DMS 273 (cell line): ENCODE data around the gene PLD1.
A peak's percentile ranks its signal among the peaks of the same experiment; 100 is the strongest.

Experiments used
- DNase-seq: peaks from one replicate; lab custom pipeline; 2025; ENCODE audit not compliant: unreplicated experiment; lab: John Stamatoyannopoulos, UW

PLD1 gene

DNA sequence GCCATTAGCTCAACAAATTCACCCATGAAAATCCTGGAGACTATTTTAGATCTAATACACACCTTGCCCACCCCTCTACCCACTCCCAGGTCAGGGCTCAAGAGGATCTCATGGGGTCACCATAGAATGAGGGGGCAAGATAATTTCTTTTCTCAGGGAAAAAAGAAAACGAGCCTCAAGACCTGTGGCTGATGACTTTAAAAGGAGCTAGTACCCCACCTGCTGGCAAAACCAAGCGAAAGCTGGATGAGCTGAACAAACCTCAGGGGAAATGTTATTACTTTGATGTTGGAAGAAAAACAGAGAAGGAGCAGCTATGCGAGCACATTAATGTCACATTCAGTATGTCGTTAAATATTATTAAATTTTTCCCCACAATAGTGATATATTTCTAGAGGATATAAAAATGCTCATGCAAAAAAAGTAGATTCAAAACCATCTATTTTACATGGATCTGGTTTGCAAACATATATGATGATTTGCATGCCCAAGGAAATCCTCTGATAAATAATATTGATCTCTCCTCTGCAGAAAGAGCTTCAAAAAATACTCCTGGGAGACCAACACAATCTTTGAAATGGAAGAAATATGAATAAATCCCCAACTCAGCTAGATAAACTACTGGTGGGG, 37.7 kb downstream of the PLD1 start:
- DNase-seq = peak; percentile 90

DNA sequence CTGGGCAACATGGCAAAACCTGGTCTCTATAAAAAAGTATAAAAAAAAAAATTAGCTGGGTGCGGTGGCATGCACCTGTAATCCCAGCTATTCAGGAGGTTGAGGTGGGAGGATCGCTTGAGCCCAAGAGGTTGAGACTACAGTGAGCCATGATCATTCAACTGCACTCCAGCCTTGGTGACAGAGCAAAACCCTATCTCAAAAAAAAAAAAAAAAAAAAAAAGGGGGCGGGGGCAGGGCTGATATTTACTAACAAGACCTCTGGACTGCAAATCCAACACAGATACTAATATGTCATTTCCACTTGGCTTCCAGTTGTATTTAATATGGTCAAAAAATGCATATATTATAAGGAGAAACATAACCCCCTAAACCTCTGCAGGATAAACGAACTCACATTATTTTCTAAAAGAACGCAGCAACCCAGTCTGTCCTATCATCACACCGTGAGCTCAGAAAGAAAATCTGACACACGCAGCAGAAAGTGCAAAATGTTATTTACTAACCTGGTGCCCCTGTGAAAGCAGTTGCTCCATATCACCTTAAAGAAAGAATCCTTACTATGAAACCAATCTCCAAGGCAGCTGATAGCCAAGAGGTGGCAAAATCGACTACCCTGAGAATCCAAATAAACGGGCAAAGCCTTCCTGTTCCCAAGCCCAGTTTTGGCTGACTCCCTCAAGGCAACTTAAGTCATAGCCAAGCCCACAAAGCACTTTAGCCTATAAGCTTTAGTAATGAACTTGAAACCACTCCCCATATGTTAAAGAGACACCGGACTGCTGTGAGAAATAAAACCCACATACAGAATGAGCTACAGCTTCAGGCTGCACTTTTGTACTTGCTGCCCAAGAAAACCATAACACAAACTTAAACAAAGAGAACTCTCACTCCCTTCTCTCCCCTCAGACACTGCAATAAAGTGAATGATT, 39.3 kb downstream of the PLD1 start:
- peak; percentile 91 for DNase-seq

DNA sequence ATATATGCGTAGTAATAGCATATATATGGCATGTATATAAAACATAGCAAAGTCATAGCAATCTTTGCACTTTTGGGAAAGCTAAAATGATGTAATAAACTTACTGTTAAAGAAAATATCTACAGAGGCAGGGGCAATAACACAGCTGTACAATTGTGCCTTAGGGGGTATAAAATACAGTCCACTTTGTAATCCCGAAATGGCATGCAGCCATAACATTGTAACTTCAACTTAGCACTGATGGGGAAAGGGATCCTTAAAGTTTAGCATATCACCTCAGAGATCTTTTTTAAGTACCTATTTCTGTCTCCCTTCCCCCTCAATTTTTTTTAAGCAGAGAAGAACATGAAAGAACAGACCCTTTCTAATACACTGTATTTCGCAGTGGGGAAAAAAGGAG, 40.8 kb downstream of the PLD1 start:
- no peak for DNase-seq

DNA sequence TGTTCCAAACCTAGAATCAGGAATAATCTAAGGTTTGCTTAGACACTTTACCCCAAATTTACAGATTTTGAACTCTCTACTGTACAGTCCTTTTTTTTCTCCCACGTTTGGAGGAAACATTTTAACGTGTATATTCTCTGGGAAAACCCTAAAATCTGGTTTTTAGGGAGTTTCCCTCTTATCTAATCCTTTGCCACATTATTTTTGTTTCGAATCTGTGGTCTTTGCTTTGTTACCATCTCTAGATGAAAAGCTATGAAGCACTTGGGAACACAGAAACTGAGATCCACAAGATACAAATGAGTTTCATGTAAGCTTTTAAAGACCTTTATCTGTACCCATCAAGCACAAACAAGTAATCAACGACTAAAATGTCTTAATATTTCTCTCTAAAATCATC, 41.3 kb downstream of the PLD1 start:
- DNase-seq = no peak

DNA sequence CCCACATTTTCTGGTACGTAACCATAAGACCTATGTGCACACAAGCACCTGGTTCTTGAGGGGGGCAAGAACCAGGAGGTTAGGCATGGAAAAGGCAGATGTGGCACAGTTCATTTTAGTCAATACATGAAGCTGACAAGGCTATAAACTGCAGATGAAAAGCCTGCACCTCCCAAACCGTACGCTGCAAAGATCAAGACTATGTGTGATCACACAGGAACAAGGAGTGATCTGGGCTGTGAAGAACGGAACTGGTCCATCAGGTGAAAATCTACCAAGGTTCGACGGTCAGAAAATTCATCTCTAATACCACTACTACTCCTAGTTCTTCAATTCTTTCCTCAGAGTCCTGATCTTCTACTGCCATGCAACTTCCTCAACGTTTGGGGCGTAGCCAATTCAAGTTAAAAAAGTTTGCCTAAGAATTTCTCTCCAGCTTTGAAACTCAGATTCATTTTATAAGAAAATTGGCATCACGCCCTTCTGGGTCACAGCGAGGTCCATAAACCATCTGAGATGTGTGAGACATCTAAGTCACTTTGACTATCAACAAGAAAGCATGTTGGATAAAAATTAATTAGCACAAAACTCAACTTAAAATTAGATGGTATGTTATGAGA, 41.9 kb downstream of the PLD1 start:
- no peak for DNase-seq

DNA sequence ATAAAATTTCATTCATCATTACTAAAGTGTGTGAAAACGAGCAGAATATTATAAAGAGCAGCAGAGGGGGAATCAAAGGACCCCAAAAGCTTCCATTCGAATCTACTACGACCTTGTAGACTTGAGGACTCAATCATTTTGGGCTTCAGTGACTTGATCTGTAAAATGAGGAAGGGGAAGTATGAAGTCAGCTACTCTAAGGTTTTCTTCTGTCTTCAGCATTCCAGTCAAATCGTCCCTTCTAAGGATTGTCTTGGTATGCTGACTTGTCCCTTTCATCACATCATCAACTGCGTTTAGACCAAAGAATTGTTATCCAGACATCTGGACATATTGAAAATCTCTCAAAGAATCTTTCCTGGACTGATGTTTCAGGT, 44.8 kb downstream of the PLD1 start:
- no peak for DNase-seq

DNA sequence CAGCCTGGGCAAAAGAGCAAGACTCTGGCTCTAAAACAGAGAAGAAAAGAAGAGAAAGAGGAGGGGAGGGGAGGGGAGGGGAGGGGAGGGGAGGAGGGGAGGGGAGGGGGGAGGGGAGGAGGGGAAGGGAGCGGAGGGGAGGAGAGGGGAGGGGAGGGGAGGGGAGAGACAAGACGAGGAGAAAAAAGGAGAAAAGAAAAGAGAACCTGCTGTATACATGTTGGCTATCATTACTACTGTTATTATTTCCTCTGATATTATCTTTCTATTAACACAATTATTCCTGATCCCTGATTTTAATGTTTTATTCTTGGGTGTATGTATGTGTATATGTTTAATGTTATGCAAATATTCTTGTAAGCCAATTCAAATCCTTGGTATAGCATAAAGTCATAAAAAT, 46.9 kb downstream of the PLD1 start:
- DNase-seq = no peak

DNA sequence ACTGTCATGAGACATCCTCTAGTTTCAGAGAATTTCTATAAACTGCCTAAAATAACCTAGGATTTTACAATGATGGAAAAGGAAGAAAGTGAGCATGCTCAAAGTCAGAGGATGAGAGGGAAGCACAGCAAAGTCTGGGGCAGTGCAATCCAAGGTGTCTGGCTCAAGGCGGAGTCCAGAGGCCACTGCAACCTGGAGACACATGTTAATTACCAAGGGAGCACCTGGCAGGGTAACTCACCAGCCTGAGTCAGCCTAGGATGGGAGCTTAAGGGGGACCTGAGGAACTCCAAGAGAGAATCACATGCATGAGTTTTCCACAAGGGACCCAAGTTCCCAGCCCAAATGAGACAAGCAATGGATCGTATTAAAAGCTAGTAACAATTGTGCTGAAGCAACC, 49.8 kb downstream of the PLD1 start:
- no peak for DNase-seq

DNA sequence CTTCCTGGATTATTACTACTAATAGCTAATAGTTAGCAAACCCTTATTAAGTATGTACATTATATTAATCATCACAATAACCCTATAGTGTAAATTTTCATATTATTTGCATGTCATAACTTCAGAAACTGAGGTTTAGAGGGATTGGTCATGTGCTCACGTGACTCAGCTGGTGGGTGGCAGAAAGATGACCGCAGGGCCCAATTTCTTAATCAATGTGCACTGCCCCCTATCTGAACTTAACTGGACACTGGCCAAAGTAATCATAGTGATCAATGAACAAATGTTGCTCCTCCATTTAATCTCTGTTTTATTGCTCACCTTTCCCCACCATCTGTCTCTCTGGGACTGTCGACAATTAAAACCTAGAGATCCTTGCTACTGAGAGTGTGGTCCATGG, 52.2 kb downstream of the PLD1 start:
- DNase-seq = no peak

DNA sequence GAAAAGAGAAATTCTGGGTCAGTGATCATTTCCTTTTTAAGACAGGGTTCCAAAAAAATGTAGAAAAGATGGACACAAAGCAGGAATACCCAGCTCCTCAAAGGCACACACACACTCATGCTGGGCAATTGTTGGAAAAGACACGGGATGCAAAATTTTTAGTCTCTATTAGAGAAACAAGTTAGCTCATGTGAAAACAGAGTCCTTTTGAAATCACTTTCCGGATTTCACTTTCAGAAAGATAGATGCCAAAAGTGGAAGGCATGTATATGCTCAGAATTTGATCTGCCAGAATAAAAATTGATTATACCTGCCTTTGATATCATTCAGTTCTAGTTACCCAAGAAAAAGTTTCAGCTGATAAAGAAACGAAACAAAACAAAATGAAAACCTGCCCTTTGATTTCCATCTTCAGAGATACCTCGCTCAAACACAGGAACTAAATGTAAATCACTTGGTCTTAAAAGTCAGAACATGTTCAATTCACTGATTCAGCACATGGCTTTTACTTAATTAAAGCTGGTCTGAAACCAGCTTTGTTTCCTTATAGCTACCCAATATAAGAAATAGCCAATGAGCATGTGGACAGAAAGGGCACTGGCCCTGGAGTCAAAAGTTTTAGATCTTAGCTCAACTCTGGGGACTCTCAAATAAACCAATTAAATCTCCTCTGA, 52.8 kb downstream of the PLD1 start:
- no peak for DNase-seq

DNA sequence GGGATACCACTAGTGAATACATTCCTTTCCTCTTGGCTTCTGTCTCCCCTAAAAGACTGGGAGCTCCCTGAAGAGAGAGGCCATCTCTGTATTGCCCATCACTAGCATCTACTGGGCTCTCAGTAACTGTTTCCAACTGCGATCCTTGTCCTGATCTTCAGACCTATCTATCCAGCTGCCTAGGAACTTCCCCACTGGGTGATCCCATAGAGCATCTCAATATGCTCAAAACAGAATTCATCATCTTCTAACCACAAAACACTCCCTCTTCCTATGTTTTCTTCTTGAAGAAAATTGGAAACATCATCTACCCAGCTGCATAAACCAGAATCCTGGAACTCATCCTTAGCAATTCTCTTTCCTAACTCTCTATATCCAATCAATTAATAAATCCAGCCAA, 54.6 kb downstream of the PLD1 start:
- no peak for DNase-seq

DNA sequence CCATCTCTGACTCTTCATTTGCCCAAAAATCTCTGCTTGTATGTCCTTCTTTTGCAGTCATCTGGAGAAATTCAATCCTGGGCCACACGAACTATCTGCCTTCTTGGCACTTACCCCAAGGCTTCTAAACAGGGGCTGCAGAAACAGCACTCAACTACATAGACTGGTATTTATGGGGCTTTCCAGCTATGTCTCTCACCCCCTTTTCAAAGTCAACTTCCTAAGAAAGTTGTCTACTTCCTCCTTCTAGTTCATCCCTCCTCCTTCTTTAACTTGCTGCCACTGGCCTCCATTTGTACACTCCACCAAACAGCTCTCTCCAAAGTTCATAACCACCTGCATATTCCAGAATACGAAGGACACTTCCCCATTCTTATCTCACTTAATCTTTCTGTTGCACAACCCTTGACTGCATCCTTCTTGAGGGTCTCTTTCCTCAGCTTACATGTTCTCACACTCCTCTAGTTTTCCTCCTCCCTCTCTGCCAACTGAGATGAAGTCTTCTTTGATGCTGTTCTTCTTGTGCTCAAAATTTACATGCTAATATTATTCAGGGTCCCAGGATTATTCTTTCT, 55.2 kb downstream of the PLD1 start:
- DNase-seq = no peak

DNA sequence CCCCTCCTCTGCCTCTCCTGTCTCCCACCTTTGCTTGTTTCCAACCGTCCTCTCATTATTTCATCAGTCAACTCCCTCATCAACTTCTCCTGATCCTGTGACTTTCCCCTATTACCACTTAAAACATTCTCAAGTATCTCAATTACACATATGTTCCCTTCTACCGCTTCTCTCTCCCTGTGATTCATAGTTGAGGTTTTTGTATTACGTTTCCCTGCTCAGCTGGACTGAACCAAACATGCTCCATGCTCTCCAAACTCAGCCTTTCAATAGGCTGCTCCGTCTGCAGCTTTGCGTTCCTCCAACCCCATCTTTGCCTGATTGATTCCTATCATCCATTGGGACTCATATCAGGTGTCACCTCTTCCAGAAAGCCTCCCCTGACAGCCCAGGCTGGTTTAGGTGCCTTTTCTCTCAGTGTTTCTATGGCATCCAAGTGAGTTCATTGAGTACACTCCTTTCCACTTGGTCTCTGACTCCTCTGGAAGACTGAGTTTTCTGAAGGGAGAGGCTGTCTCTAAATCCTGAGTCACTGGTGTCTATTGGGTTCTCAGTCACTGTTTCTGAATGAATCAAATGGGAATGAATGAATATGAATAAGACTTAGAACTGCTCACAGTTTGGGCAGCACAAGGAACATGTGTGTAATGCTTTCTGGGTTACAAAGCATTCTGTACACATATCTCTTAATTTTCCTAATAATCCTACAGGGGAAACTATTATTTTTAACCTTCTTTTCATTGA, 56.4 kb downstream of the PLD1 start:
- DNase-seq = peak; percentile 36

DNA sequence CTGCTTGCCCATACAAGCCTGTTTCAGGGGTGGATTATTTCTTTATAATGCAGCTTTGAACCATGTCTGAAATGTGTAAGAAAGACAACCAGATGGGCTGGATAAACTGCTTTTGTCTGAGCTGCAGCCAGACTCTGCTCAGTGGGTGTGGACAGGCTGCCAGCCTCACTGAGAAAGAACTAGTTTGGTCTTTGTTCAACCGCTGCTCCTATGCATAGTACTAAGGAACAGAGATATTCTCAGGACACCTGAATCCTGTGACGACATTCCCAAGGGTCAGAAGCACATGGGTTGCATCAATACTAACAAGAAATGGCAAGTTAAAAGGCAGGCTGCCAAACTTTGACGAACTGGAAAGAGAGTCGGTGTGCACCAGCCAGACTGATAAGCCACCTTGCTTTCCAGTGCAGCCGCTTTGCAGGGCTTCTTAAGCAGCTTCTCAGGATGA, 57.2 kb downstream of the PLD1 start:
- peak; percentile 66 for DNase-seq

DNA sequence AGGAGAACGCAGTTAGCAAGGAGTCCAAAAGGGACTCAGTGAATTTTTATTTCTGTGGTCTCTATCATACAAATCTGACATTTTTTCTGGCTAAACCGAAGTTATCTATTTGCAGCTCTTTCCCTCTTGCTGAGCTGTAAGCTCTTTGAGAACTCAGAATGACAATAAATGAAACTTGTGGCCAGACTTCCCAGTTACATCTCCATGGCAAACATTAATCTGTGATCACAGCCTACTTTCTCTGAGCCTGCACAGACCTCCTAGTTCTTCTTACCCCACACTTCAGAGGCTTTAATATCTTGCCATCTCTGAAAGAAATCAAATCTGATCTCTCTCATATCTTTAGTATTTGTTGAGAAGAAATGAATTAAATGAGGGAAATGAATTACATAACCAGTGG, 58.0 kb downstream of the PLD1 start:
- no peak for DNase-seq

DNA sequence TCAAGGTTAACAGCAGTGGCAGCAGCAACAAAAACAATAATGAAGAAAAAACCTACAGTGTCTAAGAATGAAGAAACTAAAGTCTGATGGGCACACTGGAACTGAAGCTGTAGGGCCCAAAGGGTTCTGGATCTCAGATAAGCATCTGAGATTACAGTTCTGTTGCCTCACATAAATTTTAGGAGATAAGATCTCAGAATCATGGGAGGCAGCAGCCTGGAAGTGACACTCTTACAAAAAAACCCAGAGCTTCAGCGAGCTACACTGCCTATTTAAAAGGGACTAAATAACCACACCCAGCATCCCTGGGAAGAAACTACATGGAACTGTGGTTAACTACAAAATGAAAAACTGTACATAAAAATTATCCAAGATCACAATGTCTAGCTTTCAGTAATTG, 61.2 kb downstream of the PLD1 start:
- no peak for DNase-seq

DNA sequence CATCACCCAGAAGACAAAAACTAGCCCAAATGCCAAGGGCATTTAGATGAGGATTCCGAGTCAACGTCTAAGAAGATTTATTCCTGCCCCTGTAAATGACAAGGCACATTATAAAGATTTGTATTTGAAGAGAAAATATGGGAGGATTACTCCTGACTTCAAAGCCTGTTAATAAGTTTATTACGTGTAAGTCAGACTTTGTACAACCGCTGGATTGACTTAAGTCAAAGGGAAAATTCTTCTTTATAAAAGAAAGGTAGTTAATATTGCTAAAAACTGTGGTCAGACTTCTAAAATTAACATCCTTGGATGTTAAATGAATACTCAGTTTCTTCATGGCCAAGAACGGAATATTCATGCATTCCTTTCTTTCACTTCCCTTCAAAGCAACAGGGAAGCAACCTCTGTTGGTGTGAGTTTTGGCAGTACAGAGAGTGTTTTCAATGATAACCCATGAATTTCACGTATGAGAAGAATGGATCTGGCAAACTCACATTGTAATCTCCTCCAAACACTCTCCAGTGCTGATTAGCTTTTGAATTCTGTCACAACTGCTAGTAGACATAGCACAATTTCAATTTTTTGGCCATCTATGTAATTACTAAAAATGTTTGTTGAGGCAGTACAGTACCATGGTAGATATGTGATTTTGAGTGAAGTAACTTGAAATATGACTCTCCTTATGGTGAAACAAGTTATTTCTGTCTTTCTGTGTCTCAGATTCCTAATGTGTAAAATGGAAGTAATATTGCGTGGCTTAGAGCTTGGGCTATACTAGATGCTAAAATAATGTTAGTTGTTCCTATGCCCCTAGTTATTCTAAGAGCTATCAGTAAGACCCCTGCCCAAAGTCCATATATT, 62.0 kb downstream of the PLD1 start:
- no peak for DNase-seq

DNA sequence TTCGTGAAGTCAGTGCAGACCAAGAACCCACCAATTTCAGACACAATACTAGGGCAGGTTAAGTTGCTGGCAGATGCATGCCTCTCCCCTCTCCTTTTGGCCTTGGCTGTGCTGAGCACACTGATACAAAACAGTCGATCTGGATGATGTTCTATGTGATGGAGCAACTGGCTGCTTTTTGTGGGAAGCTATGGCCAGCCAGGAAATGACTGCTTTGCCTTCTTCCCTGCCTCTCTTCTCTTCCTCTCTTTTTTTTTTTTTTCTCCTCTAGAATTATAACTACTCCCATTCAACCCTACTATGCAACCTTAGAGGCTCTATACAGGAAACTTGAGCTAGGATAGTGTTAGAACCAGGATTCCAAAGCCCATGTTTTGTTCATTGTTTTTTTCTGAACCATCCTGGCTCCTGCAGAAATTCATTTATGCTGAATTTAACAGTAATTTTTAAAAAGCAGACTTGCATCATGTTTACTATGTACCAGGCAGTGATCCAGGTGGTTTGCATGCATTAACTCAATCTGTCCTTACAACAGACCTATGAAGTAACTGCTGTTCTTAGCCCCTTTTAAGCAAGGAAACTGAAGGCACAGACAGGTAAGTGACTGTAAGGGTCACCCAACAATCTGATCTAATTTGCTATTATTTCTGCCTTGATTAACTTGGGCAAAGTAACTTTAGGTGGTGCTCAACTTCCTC, 62.9 kb downstream of the PLD1 start:
- DNase-seq = no peak
